Stimulated activated CD8-positive, alpha-beta memory T cell treated with anti-CD3 and anti-CD28 coated beads, Interleukin-7, amount 100 ng/mL, for 1 hour (primary cell): ENCODE results near the gene MESD.
A peak's percentile ranks its signal among the peaks of the same experiment; 100 is the strongest.

ENCODE experiments used
- DNase-seq, 2 donors: peaks; one replicate each; pipeline ENCODE4 v3.0.0-alpha.2; 2020; ENCODE audit warnings: low read depth in 2 of 2

The MESD gene

GRCh38 chr15:81015621-81016488 lies 26.2 kb upstream of the MESD start:
- no peak for DNase-seq

GRCh38 chr15:81014446-81015093 lies 25.0 kb upstream of the MESD start:
- no peak for DNase-seq

GRCh38 chr15:81013396-81013929 lies 23.8 kb upstream of the MESD start:
- DNase-seq, result no peak

GRCh38 chr15:81012588-81012987 lies 23.0 kb upstream of the MESD start:
- no peak for DNase-seq

DNA sequence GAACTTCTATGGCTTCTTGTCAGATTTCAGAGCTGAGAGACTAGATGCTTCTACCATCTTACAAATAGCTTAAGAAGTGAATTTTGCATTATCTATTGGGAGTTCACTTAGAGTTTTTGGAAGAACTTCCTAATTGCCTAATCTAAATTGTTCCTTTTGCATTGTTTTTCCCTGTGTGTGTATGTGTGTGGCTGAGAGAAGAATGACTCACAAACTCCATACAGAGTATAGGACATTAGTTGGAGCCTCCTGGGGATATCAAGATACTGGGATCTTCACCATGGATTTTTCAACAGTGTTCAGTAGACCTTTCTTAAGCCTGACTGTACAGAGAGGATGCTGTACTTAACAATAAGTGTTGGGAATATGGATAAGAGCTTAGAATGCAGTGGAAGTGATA lies 22.0 kb upstream of the MESD start:
- DNase-seq, result no peak

DNA sequence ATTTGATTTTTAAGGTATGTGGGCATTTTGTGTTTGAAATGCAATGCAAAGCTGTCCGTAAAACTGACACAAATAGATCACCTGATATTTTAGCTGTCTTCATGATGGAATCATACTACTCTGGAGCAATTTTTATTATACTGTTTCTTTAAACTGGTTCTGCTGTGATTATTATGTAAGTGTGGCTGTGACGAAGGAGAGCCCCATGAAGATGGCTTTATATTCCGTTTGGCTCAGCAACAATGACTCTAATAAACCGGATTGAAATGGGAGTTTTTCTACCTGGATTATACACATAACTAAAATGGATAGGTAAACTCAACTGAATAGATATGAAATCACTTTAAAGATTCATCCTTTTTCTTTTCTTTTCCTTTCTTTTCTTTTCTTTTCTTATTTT lies 20.5 kb upstream of the MESD start:
- DNase-seq, result no peak

GRCh38 chr15:81008312-81008711 lies 18.7 kb upstream of the MESD start:
- no peak for DNase-seq

GRCh38 chr15:81007428-81008064 lies 17.9 kb upstream of the MESD start:
- no peak for DNase-seq

GRCh38 chr15:81006124-81006523 lies 16.5 kb upstream of the MESD start:
- DNase-seq, result no peak

GRCh38 chr15:81003097-81003350 lies 13.4 kb upstream of the MESD start:
- no peak for DNase-seq

DNA sequence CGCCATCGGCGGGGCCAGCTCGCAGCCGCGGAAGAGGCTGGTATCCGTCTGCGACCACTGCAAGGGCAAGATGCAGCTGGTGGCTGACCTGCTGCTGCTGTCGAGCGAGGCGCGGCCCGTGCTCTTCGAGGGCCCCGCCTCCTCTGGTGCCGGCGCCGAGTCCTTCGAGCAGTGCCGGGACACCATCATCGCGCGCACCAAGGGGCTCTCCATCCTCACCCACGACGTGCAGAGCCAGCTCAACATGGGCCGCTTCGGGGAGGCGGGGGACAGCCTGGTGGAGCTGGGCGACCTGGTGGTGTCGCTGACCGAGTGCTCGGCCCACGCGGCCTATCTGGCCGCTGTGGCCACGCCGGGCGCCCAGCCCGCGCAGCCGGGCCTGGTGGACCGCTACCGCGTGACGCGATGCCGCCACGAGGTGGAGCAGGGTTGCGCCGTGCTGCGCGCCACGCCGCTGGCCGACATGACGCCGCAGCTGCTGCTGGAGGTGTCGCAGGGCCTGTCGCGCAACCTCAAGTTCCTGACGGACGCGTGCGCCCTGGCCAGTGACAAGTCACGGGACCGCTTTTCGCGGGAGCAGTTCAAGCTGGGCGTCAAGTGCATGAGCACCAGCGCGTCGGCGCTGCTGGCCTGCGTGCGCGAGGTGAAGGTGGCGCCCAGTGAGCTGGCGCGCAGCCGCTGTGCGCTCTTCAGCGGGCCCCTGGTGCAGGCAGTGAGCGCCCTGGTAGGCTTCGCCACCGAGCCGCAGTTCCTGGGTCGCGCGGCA lies 12.9 kb upstream of the MESD start:
- DNase-seq, result no peak

DNA sequence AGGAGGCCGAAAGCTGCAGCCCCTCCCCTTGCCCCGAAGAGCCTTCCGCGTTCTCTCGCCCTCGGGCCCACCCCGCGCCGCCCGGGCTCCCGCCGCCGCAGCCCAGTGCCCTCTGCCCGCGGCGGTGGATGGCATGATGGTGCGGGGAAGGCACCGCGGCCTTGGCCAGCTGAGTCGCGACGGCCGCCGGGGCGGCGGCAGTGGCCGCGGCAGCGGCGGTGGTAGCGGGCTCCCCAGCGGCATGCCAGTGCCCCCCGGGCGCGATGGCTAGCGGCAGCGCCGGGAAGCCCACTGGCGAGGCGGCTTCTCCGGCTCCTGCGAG lies 12.4 kb upstream of the MESD start:
- no peak for DNase-seq

GRCh38 chr15:81001152-81002008 lies 11.8 kb upstream of the MESD start:
- DNase-seq, result peak in 1 of 2 donors; percentile 23

- peak; percentile 52 to 58 for DNase-seq
Measured at GRCh38 chr15:81000624-81001151, 11.1 kb upstream of the MESD start, which contains the start of gene TLNRD1. TSS of gene TLNRD1 (plus strand) at chr15:81000923. CDS start at chr15:81002272, 1,349 bp downstream.

GRCh38 chr15:81000144-81000623 lies 10.6 kb upstream of the MESD start:
- DNase-seq, result no peak

GRCh38 chr15:80999623-81000036 lies 10.0 kb upstream of the MESD start:
- no peak for DNase-seq

DNA sequence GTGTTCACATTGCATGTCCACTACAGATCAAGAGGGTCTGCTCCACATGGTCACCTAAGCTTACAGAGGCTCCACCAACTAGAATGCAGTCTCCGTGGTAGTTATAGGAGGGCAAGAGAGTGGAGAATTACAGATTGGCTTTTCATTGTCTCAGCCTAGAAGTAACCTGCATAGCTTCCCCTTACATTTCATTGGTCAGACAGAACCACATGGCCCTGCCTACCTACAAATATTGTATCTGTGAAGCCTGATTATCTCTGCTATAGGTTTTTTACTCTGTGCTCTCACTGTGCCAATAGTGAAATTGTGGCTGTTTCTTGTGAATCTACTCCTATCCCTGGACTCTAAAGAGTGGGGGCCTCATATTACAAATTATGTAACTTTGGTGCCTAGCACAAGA lies 8.6 kb upstream of the MESD start:
- DNase-seq, result no peak

- DNase-seq, result no peak
Measured at GRCh38 chr15:80997692-80998091, 8.1 kb upstream of the MESD start.

DNA sequence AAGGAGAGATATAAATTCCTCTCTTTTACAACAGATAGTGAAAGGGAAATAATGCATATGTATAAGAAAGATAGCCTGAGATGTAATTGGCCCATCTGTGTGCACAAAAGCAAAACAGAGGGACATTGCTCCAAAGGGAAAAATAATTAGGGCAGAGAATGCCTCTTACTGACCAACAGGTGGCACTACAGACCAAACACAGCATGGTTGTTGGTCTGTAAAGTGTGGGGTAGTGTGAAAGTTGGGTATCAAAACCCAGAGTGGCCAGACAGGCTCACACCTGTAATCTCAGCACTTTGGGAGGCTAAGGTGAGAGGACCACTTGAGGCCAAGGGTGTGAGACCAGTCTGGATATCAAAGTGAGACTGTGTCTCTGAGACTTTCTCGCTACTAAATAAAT lies 6.6 kb upstream of the MESD start:
- DNase-seq, result no peak

DNA sequence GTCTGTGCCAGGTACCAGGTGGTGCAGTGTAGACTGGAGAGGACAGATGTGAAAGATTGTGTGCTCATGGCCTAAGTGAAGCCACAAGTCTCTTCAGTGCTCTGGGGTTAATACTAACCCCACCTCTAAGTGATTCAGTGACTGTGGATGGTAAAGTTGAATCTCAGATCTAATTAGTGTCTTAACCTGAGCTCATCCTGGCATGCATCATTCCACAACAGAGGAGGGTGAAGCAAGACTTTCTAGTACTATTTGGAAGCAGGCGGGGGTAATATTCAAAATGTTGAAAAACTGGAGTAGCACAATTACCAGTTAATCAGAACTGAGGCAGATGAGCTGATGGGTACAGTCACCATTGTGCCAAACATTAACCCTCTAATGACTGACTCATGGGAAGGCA lies 2.8 kb upstream of the MESD start:
- no peak for DNase-seq

DNA sequence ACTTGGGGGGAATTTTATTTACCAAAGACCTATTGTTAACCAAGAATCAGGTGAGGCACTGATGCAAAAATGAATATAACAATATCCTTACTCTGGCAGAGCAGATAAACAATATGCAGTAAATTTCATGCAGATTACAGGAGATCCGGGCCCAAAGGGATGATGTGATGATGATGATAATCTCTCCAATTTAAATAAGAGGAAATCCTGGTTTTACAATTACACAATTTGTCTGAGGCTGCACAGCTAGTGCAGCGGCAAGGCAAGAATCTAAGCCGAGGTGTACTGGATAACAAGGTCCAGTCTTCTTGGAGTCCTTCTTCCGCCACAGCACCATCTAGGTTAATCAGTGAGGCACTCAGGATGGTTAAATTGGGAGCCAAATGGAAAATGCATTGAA lies 2.4 kb upstream of the MESD start:
- no peak for DNase-seq
